PFSK-1 (cell line): ENCODE results near the gene PHLDA1.

ENCODE experiments used
- SIN3A ChIP-seq: IDR thresholded peaks from 2 replicates; pipeline ENCODE4 v1.6.1; 2012; ENCODE audit warnings: mild to moderate bottlenecking, low read length, moderate library complexity, borderline replicate concordance; ENCODE audit not compliant: insufficient read depth
- TAF1 ChIP-seq: IDR thresholded peaks from 2 replicates; pipeline ENCODE4 v1.6.1; 2012; ENCODE audit warnings: low read length, control low read depth, borderline replicate concordance; ENCODE audit not compliant: insufficient read depth
- TF ChIP-seq, protein P1 (sequence below), 2 experiments: IDR thresholded peaks; 2 replicates each; pipeline versions ENCODE4 v1.6.1 to v1.8.0; 2011 to 2012; ENCODE audit warnings: low read depth in 2 of 2, low read length in 2 of 2, control low read depth in 1 of 2, inconsistent platforms in 1 of 2, mild to moderate bottlenecking in 1 of 2, moderate library complexity in 1 of 2; ENCODE audit not compliant: insufficient read depth in 1 of 2

DNA sequence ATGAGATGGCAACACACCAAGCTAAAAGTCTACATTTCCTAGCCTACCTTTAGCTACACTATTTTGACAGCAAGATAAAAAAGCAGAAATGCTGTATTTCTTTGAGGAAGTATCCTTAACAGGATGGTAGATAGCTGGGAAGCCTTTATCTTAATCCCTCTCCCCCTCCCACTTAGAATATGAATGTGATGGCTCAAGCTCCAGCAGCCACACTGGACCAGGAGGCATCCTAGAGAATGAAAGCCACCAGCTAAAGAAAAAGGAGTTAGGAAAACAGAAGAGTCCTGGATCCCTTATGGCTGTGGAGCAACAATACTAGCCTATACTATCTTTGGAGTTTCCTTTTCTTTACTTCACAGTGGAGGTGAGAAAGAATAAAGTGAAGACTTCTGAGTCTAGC lies 37.8 kb upstream of the PHLDA1 start:
- TF ChIP-seq SIN3A, result no peak
- no peak for TF ChIP-seq TAF1
- TF ChIP-seq, protein P1, sequence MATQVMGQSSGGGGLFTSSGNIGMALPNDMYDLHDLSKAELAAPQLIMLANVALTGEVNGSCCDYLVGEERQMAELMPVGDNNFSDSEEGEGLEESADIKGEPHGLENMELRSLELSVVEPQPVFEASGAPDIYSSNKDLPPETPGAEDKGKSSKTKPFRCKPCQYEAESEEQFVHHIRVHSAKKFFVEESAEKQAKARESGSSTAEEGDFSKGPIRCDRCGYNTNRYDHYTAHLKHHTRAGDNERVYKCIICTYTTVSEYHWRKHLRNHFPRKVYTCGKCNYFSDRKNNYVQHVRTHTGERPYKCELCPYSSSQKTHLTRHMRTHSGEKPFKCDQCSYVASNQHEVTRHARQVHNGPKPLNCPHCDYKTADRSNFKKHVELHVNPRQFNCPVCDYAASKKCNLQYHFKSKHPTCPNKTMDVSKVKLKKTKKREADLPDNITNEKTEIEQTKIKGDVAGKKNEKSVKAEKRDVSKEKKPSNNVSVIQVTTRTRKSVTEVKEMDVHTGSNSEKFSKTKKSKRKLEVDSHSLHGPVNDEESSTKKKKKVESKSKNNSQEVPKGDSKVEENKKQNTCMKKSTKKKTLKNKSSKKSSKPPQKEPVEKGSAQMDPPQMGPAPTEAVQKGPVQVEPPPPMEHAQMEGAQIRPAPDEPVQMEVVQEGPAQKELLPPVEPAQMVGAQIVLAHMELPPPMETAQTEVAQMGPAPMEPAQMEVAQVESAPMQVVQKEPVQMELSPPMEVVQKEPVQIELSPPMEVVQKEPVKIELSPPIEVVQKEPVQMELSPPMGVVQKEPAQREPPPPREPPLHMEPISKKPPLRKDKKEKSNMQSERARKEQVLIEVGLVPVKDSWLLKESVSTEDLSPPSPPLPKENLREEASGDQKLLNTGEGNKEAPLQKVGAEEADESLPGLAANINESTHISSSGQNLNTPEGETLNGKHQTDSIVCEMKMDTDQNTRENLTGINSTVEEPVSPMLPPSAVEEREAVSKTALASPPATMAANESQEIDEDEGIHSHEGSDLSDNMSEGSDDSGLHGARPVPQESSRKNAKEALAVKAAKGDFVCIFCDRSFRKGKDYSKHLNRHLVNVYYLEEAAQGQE (IDR thresholded peaks at IDR 0.05; ENCODE audit: insufficient read depth in 1 of 2, low read depth in 2 of 2, low read length in 2 of 2), result no peak
